HG02870 (cell line): ENCODE results near the gene ACP3.

Experiments used
- ATAC-seq: cut with Tn5 transposase; IDR thresholded peaks from one replicate; pipeline ENCODE4 v1.9.1; 2021; ENCODE audit warnings: mild to moderate bottlenecking, moderate library complexity; ENCODE audit not compliant: unreplicated experiment

ACP3 gene

DNA sequence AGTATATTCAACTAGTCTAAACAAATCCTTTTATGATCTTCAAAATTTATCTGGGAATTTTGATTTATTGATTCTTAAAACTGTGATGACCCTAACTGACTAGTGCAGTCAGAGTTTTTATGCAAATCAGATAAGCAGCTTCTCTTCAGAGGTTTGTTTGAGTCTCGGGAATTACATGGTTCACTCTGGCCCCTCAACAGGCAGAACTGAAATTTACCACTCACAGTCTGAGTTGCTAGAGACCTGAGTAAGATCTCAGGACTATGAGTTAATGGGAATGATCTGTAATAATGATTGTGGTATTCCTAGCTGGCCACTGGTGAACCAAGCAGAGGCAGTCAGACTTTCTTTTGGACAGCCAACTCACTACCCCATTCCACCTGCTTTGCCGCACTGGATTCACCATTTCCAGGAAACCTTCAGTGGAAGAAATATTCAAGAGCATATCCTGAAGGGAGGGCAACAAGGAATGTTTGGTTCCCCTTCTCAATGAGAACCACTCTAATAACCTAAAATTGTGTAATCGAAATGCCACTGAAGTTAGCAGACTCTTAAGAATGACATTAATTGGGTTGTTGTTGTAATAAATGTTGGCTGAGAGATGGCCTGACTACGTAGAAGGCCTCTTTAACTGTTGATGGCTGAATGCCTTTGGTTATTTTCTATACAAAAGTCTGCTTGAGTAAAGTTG, 88.5 kb downstream of the ACP3 start:
- ATAC-seq, result no peak

DNA sequence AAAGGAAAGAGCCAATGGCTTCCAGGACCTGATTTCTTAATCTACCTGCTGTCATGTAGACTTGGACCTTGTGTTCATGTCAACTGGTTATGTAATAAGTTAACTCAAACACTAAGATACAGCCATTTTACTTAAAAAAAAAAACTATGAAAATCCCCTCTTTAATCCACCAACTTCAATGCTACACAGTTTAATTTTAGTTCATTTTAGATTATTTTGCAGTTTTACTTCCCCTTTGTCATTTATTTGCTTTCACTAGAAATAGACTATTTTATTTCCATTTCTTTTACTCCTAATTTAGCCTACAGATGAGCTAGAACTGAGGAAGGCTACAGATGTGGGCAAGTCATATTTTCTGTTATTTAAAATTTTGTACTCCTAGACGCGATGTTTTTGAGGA, 89.4 kb downstream of the ACP3 start:
- no peak for ATAC-seq

- no peak for ATAC-seq
Observed at GRCh38 chr3:132407025-132407424, 89.8 kb downstream of the ACP3 start.
